ENCODE results near the gene ICAM2. TPM values are rescaled to one million over a fixed set of nuclear protein-coding genes. Genes with fewer than 3 reads are reported as not detected.

ICAM2 gene
- total RNA-seq, 1 donor: 6.5 TPM

- H4K20me1 ChIP-seq (ENCODE audit: insufficient read depth, low read length): no peaks in the 10 kb centered on the region
- H3K4me1 ChIP-seq (ENCODE audit: insufficient read depth, low read length): peaks cover 12% of the 10 kb centered on the region
- H3K9me3 ChIP-seq (ENCODE audit: low read depth, low read length): peaks cover 4% of the 10 kb centered on the region
- H3K4me2 ChIP-seq (ENCODE audit: insufficient read depth, low read length): no peak overlapping the region
- H3K27me3 ChIP-seq (ENCODE audit: insufficient read depth, low read length): peaks cover 11% of the 10 kb centered on the region
- DNase-seq (ENCODE audit: insufficient read length, low spot score, missing footprints): peak; percentile 77
- no peak for TF ChIP-seq CTCF (IDR thresholded peaks at IDR 0.05; ENCODE audit: extremely low read depth, low read depth, low read length)
- H3K36me3 ChIP-seq (ENCODE audit: insufficient read depth, low read length): no peaks in the 10 kb centered on the region
- no peak overlapping the region for H2AFZ ChIP-seq (ENCODE audit: low read length)
- H3K4me3 ChIP-seq (ENCODE audit: insufficient read depth, low read length): no peak overlapping the region
- no peaks in the 10 kb centered on the region for H3K79me2 ChIP-seq (ENCODE audit: insufficient read depth, low read length)
- H3K27ac ChIP-seq (ENCODE audit: low read depth, low read length): no peak overlapping the region
These were observed 34.9 kb downstream of the ICAM2 start for GRCh38 chr17:63985387-63986140.

GRCh38 chr17:63984651-63985386 is 35.6 kb downstream of the ICAM2 start:
- no peaks in the 10 kb centered on the region for H3K36me3 ChIP-seq (ENCODE audit: insufficient read depth, low read length)
- DNase-seq (ENCODE audit: insufficient read length, low spot score, missing footprints): peak; percentile 97
- H3K27ac ChIP-seq (ENCODE audit: low read depth, low read length): no peak overlapping the region
- H3K79me2 ChIP-seq (ENCODE audit: insufficient read depth, low read length): no peaks in the 10 kb centered on the region
- peaks cover 5% of the 10 kb centered on the region for H3K27me3 ChIP-seq (ENCODE audit: insufficient read depth, low read length)
- no peak for TF ChIP-seq CTCF (IDR thresholded peaks at IDR 0.05; ENCODE audit: extremely low read depth, low read depth, low read length)
- H3K4me2 ChIP-seq (ENCODE audit: insufficient read depth, low read length): no peak overlapping the region
- H4K20me1 ChIP-seq (ENCODE audit: insufficient read depth, low read length): no peaks in the 10 kb centered on the region
- H3K4me3 ChIP-seq (ENCODE audit: insufficient read depth, low read length): no peak overlapping the region
- H2AFZ ChIP-seq (ENCODE audit: low read length): no peak overlapping the region
- H3K4me1 ChIP-seq (ENCODE audit: insufficient read depth, low read length): peaks cover 12% of the 10 kb centered on the region
- peaks cover 4% of the 10 kb centered on the region for H3K9me3 ChIP-seq (ENCODE audit: low read depth, low read length)

DNA sequence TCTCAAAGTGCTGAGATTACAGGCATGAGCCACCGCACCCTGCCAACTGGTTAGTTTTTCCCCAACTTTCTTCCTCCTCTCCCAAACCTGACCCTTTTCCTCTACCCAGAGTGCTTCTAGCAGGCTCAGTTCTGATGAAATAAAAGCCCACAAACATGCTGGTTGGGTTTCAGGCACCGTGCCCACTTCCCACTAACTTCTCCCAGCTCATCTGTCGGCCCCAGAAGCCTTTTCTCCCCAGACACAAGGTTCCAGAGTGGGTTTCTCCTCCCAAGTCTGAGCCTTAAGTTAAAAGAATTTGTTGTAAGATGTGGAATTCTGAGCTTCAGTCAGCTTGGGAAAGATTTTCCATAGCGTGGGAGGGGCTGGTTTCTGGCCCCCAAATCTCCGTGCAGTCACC is 36.2 kb downstream of the ICAM2 start:
- Histone ChIP-seq H2AFZ (ENCODE audit: low read length) (no peak overlapping the region), H3K9me3 (ENCODE audit: low read depth, low read length) (peaks cover 4% of the 10 kb centered on the region)
- peak; percentile 73 for DNase-seq (ENCODE audit: insufficient read length, low spot score, missing footprints)

More for the DNA sequence above, 36.2 kb downstream of the ICAM2 start:
- Histone ChIP-seq H3K79me2 (ENCODE audit: insufficient read depth, low read length) (no peaks in the 10 kb centered on the region), H3K4me3 (ENCODE audit: insufficient read depth, low read length) (no peak overlapping the region), H3K27me3 (ENCODE audit: insufficient read depth, low read length) (peaks cover 7% of the 10 kb centered on the region), H3K27ac (ENCODE audit: low read depth, low read length) (no peak overlapping the region), H3K4me1 (ENCODE audit: insufficient read depth, low read length) (peaks cover 12% of the 10 kb centered on the region), H4K20me1 (ENCODE audit: insufficient read depth, low read length) (no peaks in the 10 kb centered on the region), H3K36me3 (ENCODE audit: insufficient read depth, low read length) (no peaks in the 10 kb centered on the region), H3K4me2 (ENCODE audit: insufficient read depth, low read length) (no peak overlapping the region)
- TF ChIP-seq CTCF (IDR thresholded peaks at IDR 0.05; ENCODE audit: extremely low read depth, low read depth, low read length): no peak

All from osteoblast (primary cell).